ENCODE data around the gene BDKRB1.

Gene BDKRB1

DNA sequence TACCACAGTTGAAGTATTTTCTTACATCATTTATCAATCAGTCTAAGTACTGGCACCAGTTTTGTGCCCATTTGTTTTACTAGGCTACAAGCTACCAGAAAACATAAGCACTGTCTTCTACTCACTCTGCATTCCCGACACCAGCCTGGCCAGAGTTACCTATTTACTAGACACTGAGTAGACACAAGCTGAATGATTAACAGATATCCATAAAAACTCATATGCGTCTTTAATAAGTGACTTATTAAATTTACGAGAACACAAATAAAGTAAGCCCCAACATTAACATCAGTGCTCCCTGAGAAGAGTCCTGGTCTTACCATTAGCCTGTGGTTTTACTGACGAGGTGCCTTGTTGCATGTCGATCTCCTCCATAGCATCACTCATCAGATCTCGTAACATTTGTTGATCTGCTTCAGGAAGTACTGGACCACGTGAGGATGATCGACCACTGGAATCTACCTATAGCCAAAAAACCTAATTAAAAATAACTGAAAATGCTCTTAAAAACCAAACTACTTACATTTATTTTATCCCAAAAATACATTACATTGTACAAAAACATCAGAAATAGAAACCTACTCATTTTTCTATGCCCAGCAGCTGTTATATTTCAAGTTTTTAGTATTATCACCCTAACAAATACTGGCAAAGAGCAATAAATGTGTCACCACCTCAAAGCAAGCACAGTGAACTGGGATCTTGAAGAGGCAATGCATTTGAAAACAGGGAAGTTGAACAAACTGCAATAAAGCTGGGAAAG, 53.3 kb downstream of the BDKRB1 start:
- DNase-seq (ENCODE audit: low read depth) = no peak
- TF ChIP-seq, protein P1, sequence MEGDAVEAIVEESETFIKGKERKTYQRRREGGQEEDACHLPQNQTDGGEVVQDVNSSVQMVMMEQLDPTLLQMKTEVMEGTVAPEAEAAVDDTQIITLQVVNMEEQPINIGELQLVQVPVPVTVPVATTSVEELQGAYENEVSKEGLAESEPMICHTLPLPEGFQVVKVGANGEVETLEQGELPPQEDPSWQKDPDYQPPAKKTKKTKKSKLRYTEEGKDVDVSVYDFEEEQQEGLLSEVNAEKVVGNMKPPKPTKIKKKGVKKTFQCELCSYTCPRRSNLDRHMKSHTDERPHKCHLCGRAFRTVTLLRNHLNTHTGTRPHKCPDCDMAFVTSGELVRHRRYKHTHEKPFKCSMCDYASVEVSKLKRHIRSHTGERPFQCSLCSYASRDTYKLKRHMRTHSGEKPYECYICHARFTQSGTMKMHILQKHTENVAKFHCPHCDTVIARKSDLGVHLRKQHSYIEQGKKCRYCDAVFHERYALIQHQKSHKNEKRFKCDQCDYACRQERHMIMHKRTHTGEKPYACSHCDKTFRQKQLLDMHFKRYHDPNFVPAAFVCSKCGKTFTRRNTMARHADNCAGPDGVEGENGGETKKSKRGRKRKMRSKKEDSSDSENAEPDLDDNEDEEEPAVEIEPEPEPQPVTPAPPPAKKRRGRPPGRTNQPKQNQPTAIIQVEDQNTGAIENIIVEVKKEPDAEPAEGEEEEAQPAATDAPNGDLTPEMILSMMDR (conservative IDR thresholded peaks at IDR 0.05; ENCODE audit: control insufficient read depth, insufficient read depth, low read depth, low read length) = no peak

GRCh38 chr14:96309896-96310330, 53.9 kb downstream of the BDKRB1 start:
- TF ChIP-seq, protein P1 (conservative IDR thresholded peaks at IDR 0.05; ENCODE audit: control insufficient read depth, insufficient read depth, low read depth, low read length) = no peak
- H3K4me3 ChIP-seq (ENCODE audit: control insufficient read depth, low read depth, low read length) = no peak overlapping the region
- DNase-seq (ENCODE audit: low read depth) = peak; percentile 8

More for the DNA sequence above, 53.3 kb downstream of the BDKRB1 start:
- H3K4me3 ChIP-seq (ENCODE audit: control insufficient read depth, low read depth, low read length) = no peak overlapping the region

GRCh38 chr14:96310906-96311305, 54.9 kb downstream of the BDKRB1 start:
- no peak for DNase-seq (ENCODE audit: low read depth)
- TF ChIP-seq, protein P1 (conservative IDR thresholded peaks at IDR 0.05; ENCODE audit: control insufficient read depth, insufficient read depth, low read depth, low read length) = no peak
- H3K4me3 ChIP-seq (ENCODE audit: control insufficient read depth, low read depth, low read length) = no peak overlapping the region
